ENCODE measurements around the gene RRP8. TPM values are rescaled to one million over a fixed set of nuclear protein-coding genes. Genes with fewer than 3 reads are reported as not detected.

The RRP8 gene
- total RNA-seq, 1 experiment from 2014 or later = 10.1 TPM

DNA sequence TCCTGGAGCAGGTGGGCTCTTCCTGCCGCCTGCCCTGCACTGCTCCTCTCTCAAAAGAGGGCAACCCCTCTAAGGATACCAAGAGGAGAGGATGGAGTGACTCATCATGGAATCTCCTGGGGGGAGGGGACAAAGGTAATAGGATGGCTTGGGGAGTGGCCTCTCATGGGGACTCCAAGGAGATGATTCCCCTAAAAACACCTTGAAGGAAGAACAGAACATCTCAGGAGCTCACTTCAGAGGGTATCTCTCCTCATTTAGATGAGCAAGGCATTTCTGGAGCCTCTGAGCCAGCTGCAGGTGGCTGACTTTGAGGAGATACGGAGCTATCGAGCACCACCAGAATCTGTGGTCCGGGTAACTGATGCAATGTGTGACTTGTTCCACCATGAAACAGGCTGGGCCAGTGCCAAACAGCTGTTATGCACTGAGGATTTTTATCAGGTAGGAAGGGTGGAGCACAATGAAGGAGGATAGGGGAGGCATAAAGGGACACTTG is 40.2 kb downstream of the RRP8 start:
- BruUV-seq (replicated peaks) = no TSS peak
- H3K9me3 ChIP-seq (ENCODE audit: insufficient read depth, low read depth) = no peaks in the 10 kb centered on the region
- CTCF ChIA-PET = no interaction called here
- H3K27me3 ChIP-seq (ENCODE audit: insufficient read depth, low read depth) = no peaks in the 10 kb centered on the region
- H4K20me1 ChIP-seq (ENCODE audit: insufficient read depth) = no peaks in the 10 kb centered on the region
- no peaks in the 10 kb centered on the region for H3K4me1 ChIP-seq (replicated peaks; ENCODE audit: insufficient read depth)
- no peak overlapping the region for H2AFZ ChIP-seq
- no peak overlapping the region for H3K27ac ChIP-seq
- intact Hi-C loops (cut with micrococcal nuclease; ENCODE audit: unreplicated experiment) = no loop called here
- POLR2A ChIA-PET (ENCODE audit: unreplicated experiment) = no interaction called here
- no peaks in the 10 kb centered on the region for H3K9me2 ChIP-seq (ENCODE audit: insufficient read depth)
- H3K36me3 ChIP-seq (ENCODE audit: low read depth) = no peaks in the 10 kb centered on the region
- TF ChIP-seq, protein P1, sequence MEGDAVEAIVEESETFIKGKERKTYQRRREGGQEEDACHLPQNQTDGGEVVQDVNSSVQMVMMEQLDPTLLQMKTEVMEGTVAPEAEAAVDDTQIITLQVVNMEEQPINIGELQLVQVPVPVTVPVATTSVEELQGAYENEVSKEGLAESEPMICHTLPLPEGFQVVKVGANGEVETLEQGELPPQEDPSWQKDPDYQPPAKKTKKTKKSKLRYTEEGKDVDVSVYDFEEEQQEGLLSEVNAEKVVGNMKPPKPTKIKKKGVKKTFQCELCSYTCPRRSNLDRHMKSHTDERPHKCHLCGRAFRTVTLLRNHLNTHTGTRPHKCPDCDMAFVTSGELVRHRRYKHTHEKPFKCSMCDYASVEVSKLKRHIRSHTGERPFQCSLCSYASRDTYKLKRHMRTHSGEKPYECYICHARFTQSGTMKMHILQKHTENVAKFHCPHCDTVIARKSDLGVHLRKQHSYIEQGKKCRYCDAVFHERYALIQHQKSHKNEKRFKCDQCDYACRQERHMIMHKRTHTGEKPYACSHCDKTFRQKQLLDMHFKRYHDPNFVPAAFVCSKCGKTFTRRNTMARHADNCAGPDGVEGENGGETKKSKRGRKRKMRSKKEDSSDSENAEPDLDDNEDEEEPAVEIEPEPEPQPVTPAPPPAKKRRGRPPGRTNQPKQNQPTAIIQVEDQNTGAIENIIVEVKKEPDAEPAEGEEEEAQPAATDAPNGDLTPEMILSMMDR (conservative IDR thresholded peaks at IDR 0.05) = no peak
- no peak for TF ChIP-seq EZH2 (IDR thresholded peaks at IDR 0.05; ENCODE audit: low read depth)
- H3F3A ChIP-seq (ENCODE audit: insufficient read depth, low read depth) = no peaks in the 10 kb centered on the region
- no peaks in the 10 kb centered on the region for H3K79me2 ChIP-seq (ENCODE audit: low read depth)
- H3K4me2 ChIP-seq = no peak overlapping the region
- no peak overlapping the region for H3K4me3 ChIP-seq
- DNase-seq = no peak

DNA sequence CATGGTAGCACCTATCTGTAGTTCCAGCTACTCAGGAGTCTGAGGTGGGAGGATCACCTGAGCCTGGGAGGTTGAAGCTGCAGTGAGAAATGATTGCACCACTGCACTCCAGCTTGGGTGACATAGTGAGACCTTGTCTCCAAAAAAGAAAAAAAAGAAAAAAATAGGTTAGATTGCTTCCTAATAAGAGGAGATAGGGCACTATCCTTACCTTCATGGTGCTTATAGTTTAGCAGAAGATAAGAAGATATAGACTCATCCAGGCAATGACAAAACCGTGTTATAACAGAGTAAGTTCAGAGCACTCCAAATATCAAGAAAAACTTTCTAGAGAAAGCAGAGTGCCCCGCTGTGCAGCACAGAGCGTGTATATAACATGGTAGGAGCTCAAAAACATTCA is 42.1 kb downstream of the RRP8 start:
- H3K36me3 ChIP-seq (ENCODE audit: low read depth) = no peaks in the 10 kb centered on the region
- H3K27ac ChIP-seq = no peak overlapping the region
- no peak overlapping the region for H2AFZ ChIP-seq
- H3K4me3 ChIP-seq = no peak overlapping the region
- ChIA-PET CTCF (no interaction called here), POLR2A (ENCODE audit: unreplicated experiment) (no interaction called here)
- no TSS peak for BruUV-seq (replicated peaks)
- H3F3A ChIP-seq (ENCODE audit: insufficient read depth, low read depth) = no peaks in the 10 kb centered on the region
- no peak for DNase-seq
- intact Hi-C loops (cut with micrococcal nuclease; ENCODE audit: unreplicated experiment) = no loop called here
- H3K27me3 ChIP-seq (ENCODE audit: insufficient read depth, low read depth) = no peaks in the 10 kb centered on the region
- H3K4me2 ChIP-seq = no peak overlapping the region
- no peaks in the 10 kb centered on the region for H3K9me2 ChIP-seq (ENCODE audit: insufficient read depth)
- no peaks in the 10 kb centered on the region for H3K9me3 ChIP-seq (ENCODE audit: insufficient read depth, low read depth)
- TF ChIP-seq, protein P1 (conservative IDR thresholded peaks at IDR 0.05) = no peak
- no peak for TF ChIP-seq EZH2 (IDR thresholded peaks at IDR 0.05; ENCODE audit: low read depth)
- no peaks in the 10 kb centered on the region for H3K79me2 ChIP-seq (ENCODE audit: low read depth)
- H4K20me1 ChIP-seq (ENCODE audit: insufficient read depth) = no peaks in the 10 kb centered on the region
- no peaks in the 10 kb centered on the region for H3K4me1 ChIP-seq (replicated peaks; ENCODE audit: insufficient read depth)

DNA sequence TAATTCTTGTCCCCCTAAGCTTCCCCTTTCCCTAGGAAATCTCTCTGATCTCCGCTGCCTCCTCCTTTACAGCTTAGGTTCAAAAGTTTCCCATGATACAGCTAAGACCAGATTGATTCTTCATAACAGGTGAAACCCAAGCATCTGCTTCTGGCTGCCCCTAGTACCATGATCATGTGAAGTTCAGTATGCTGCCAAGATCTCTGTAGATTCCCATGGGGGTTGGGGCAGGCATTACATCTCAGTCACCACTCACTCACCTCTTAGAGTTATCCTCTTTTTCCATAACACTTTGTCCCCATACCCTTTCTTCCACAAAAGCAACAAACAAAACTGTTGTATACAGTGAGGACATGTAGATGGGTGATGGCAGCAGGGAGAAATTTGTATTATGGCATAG is 44.0 kb downstream of the RRP8 start:
- Histone ChIP-seq H4K20me1 (ENCODE audit: insufficient read depth) (no peaks in the 10 kb centered on the region), H3K4me1 (replicated peaks; ENCODE audit: insufficient read depth) (no peaks in the 10 kb centered on the region), H3K4me2 (no peak overlapping the region), H3K9me3 (ENCODE audit: insufficient read depth, low read depth) (no peaks in the 10 kb centered on the region), H3F3A (ENCODE audit: insufficient read depth, low read depth) (no peaks in the 10 kb centered on the region), H3K79me2 (ENCODE audit: low read depth) (no peaks in the 10 kb centered on the region), H3K27ac (no peak overlapping the region), H2AFZ (no peak overlapping the region), H3K36me3 (ENCODE audit: low read depth) (no peaks in the 10 kb centered on the region), H3K27me3 (ENCODE audit: insufficient read depth, low read depth) (no peaks in the 10 kb centered on the region), H3K4me3 (no peak overlapping the region), H3K9me2 (ENCODE audit: insufficient read depth) (no peaks in the 10 kb centered on the region)
- TF ChIP-seq, protein P1 (conservative IDR thresholded peaks at IDR 0.05) = no peak
- DNase-seq = no peak
- ChIA-PET CTCF (no interaction called here), POLR2A (ENCODE audit: unreplicated experiment) (no interaction called here)
- intact Hi-C loops (cut with micrococcal nuclease; ENCODE audit: unreplicated experiment) = no loop called here
- BruUV-seq (replicated peaks) = no TSS peak
